ENCODE measurements around the gene PIGA.

PIGA gene

GRCh38 chrX:15350329-15350996 lies 15.1 kb upstream of the PIGA start:
- POLR2A ChIA-PET: no interaction called here
- Histone ChIP-seq H3K27ac (ENCODE audit: extremely low read depth, low read depth, low read length) (no peak overlapping the region), H3K36me3 (ENCODE audit: control insufficient read depth in 2 of 2, insufficient read depth in 1 of 2, low read length in 2 of 2) (no peaks in the 10 kb centered on the region), H3K4me3 (ENCODE audit: low read depth, low read length) (no peak overlapping the region), H3K9me3 (ENCODE audit: control insufficient read depth, insufficient read depth, low read depth, low read length) (no peaks in the 10 kb centered on the region), H3K4me1 (ENCODE audit: control insufficient read depth, insufficient read depth, low read length) (no peaks in the 10 kb centered on the region)
- TF ChIP-seq ZEB2 (tag by site-specific recombination; IDR thresholded peaks at IDR 0.05) (no peak), GLIS1 (tag by site-specific recombination; IDR thresholded peaks at IDR 0.05) (no peak), ZNF707 (tag by site-specific recombination; IDR thresholded peaks at IDR 0.05) (no peak), ZNF202 (tag by site-specific recombination; IDR thresholded peaks at IDR 0.05; ENCODE audit: borderline replicate concordance) (no peak), ZNF362 (tag by site-specific recombination; IDR thresholded peaks at IDR 0.05) (0 out of 2 replicates have a peak, but pooled peaks have one; percentile 17), ZNF518A (tag by site-specific recombination; conservative IDR thresholded peaks at IDR 0.05; ENCODE audit: low read depth) (no peak), ZNF658 (tag by site-specific recombination; IDR thresholded peaks at IDR 0.05) (no peak), HIC1 (tag by site-specific recombination; IDR thresholded peaks at IDR 0.05) (no peak), ZNF366 (tag by site-specific recombination; conservative IDR thresholded peaks at IDR 0.05) (peak; percentile 55), ZNF335 (tag by site-specific recombination; conservative IDR thresholded peaks at IDR 0.05) (no peak)
- CTCF ChIA-PET: interaction anchor here (0.6 to 7.9 kb wide), 15 partner anchors 9 to 804 kb away, joined by 3 to 165 read pairs (median 10); no protein-coding TSS in a partner anchor

- CTCF ChIA-PET: interaction anchor here (0.5 to 7.9 kb wide), 51 partner anchors 8 to 1450 kb away, joined by 3 to 165 read pairs (median 4); partner anchors contain the start of gene PIR
- Histone ChIP-seq H3K4me1 (ENCODE audit: control insufficient read depth, insufficient read depth, low read length) (no peaks in the 10 kb centered on the region), H3K36me3 (ENCODE audit: control insufficient read depth in 2 of 2, insufficient read depth in 1 of 2, low read length in 2 of 2) (no peaks in the 10 kb centered on the region), H3K27ac (ENCODE audit: extremely low read depth, low read depth, low read length) (no peak overlapping the region), H3K9me3 (ENCODE audit: control insufficient read depth, insufficient read depth, low read depth, low read length) (no peaks in the 10 kb centered on the region), H3K4me3 (ENCODE audit: low read depth, low read length) (no peak overlapping the region)
- POLR2A ChIA-PET: interaction anchor here (0.5 kb wide), 1 partner anchor 165 kb away, joined by 4 read pairs; no protein-coding TSS in a partner anchor
- TF ChIP-seq ZNF132 (tag by site-specific recombination; IDR thresholded peaks at IDR 0.05; ENCODE audit: borderline replicate concordance): no peak
- TF ChIP-seq, protein P1, sequence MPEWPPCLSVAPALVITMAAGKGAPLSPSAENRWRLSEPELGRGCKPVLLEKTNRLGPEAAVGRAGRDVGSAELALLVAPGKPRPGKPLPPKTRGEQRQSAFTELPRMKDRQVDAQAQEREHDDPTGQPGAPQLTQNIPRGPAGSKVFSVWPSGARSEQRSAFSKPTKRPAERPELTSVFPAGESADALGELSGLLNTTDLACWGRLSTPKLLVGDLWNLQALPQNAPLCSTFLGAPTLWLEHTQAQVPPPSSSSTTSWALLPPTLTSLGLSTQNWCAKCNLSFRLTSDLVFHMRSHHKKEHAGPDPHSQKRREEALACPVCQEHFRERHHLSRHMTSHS (tag by site-specific recombination; IDR thresholded peaks at IDR 0.05): no peak
- TF ChIP-seq HIC1 (tag by site-specific recombination; IDR thresholded peaks at IDR 0.05): no peak
- no peak for TF ChIP-seq ZNF776 (tag by site-specific recombination; IDR thresholded peaks at IDR 0.05; ENCODE audit: borderline replicate concordance)
- TF ChIP-seq ZNF362 (tag by site-specific recombination; IDR thresholded peaks at IDR 0.05): no peak
- no peak; the same call in 1 of the 2 replicates for TF ChIP-seq CTCF (tag by site-specific recombination; IDR thresholded peaks at IDR 0.05)
- TF ChIP-seq ZNF214 (tag by site-specific recombination; IDR thresholded peaks at IDR 0.05; ENCODE audit: borderline replicate concordance): no peak
Measured at GRCh38 chrX:15349046-15349445, 13.7 kb upstream of the PIGA start.
